Astrocyte of the spinal cord (primary cell): Measurements from ENCODE around the gene PXYLP1.

ENCODE experiments used
- DNase-seq: peaks from one replicate; pipeline ENCODE4 v3.0.0; 2011; ENCODE audit warnings: low read depth, low spot score
- H3K4me3 ChIP-seq: 2 replicates; pipeline ENCODE4 v1.5.1; 2011; ENCODE audit warnings: low read depth, mild to moderate bottlenecking, low read length, moderate library complexity
- CTCF ChIP-seq: IDR thresholded peaks from 2 replicates; pipeline ENCODE4 v1.5.1; 2012; ENCODE audit warnings: low read depth, mild to moderate bottlenecking, low read length, inconsistent platforms
- in situ Hi-C: cut with HindIII; loops from 2 replicates; pipeline ENCODE4 v1.10.0; 2017; ENCODE audit warnings: low sequenced_read_pairs

PXYLP1 gene

DNA sequence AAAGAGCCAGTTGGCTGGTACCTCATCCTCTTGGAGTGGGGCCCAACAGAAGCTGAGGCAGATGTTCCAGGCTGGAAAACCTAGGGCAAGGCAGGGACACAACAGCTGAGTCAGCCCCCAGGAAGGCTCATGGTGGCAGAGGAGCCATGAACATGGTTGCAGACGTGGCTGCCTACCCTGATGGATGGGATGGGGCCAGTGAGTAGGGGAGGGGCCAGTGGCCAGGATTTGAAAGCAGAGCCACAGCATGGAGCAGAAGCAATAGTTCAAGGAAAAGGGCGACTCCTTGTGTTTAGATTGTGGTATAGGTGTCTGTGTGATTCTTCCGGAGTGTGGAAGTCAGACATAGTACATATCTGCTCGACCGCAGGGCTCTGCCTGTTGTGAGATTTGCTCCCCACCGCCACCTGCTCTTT is 24.2 kb downstream of the PXYLP1 start:
- H3K4me3 ChIP-seq: no peak overlapping the region
- DNase-seq: no peak
- TF ChIP-seq CTCF: peak; percentile 36
- in situ Hi-C loops: no loop called here

DNA sequence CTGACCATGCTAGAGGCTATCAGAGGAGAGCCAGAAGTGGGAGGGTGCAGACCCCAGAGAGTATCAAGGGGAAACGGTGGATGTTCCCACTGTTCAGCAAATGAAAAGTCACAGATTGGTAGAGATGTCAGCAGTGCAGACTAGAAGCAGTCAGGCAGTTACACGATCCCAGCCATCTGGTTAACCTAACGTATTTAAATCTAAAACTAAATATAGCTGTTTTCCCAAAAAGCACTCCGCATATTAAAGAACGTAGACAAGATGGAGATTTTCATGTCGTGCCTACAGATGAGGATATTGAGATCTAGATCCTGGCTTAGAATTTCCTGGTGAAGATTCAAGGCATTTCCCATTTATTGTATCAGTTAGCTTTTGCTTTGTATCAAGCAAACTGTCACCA is 25.2 kb downstream of the PXYLP1 start:
- in situ Hi-C loops: no loop called here
- TF ChIP-seq CTCF: no peak
- DNase-seq: no peak
- no peak overlapping the region for H3K4me3 ChIP-seq

- DNase-seq: no peak
- TF ChIP-seq CTCF: no peak
- H3K4me3 ChIP-seq: no peak overlapping the region
- in situ Hi-C loops: no loop called here
These were observed 26.3 kb downstream of the PXYLP1 start for GRCh38 chr3:141257961-141258360.

GRCh38 chr3:141258973-141259372 is 27.3 kb downstream of the PXYLP1 start:
- H3K4me3 ChIP-seq: no peak overlapping the region
- in situ Hi-C loops: no loop called here
- TF ChIP-seq CTCF: no peak
- no peak for DNase-seq

GRCh38 chr3:141259821-141260629 is 28.4 kb downstream of the PXYLP1 start:
- in situ Hi-C loops: no loop called here
- H3K4me3 ChIP-seq: no peak overlapping the region
- DNase-seq: no peak
- no peak for TF ChIP-seq CTCF

DNA sequence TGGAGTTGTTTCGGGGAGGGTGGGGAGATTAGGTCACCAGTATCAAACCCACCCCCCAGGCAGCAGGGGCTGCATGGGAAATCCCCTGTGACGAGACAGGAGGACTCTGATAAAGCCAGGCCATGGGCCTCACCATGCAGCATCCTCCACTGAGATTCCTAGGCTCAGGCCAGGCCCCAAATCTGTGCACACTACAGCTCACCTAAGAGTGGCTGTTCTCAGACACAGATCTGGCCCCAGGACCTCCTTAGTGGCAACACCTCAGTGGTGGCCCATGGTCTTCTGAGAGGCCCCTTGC is 29.0 kb downstream of the PXYLP1 start:
- no peak for TF ChIP-seq CTCF
- no peak for DNase-seq
- H3K4me3 ChIP-seq: no peak overlapping the region
- in situ Hi-C loops: no loop called here
